ENCODE data around the gene POLR2H.

DNA sequence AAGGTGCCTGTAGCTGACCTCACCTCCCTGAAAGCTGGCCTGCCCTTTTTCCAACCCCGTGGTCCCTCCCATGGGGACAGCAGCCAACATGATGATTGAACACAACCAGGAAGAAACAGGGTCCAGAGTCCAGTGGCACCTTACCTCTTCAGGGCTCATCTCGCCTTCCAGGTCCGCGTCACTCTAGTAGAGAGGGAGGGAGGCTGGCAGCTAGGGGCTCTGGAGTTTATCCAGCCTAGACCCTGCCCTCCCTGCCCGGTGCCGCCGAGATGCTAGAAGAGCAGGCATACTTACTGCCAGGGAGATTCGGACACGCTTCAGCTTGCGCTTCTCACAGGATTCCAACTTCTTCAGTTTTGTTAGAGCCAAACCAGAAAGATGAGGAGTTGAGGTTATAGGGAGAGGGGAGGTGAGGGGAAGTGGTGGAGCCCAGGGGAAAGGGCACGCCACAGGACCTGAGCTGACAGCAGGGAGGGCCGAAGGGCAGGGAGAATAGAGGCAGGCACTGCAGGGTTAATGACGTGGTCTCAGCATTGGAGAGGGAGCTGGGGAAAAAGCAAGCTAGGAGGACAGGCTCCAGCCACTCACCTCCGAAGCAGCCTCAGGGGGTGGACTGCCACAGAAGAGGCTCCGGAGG lies 9.2 kb upstream of the POLR2H start:
- TF ChIP-seq, protein P1, sequence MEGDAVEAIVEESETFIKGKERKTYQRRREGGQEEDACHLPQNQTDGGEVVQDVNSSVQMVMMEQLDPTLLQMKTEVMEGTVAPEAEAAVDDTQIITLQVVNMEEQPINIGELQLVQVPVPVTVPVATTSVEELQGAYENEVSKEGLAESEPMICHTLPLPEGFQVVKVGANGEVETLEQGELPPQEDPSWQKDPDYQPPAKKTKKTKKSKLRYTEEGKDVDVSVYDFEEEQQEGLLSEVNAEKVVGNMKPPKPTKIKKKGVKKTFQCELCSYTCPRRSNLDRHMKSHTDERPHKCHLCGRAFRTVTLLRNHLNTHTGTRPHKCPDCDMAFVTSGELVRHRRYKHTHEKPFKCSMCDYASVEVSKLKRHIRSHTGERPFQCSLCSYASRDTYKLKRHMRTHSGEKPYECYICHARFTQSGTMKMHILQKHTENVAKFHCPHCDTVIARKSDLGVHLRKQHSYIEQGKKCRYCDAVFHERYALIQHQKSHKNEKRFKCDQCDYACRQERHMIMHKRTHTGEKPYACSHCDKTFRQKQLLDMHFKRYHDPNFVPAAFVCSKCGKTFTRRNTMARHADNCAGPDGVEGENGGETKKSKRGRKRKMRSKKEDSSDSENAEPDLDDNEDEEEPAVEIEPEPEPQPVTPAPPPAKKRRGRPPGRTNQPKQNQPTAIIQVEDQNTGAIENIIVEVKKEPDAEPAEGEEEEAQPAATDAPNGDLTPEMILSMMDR (IDR thresholded peaks at IDR 0.05), result no peak
- TF ChIP-seq POLR2A (IDR thresholded peaks at IDR 0.05) (no peak), POLR2AphosphoS5 (IDR thresholded peaks at IDR 0.05) (no peak)
